Activated CD4-positive, alpha-beta T cell treated with anti-CD3 and anti-CD28 coated beads, Interleukin-2, amount 50 U/mL, for 48 hours (primary cell): Measurements from ENCODE around the gene HSD11B2.
A peak's percentile ranks its signal among the peaks of the same experiment; 100 is the strongest.

Experiments
- DNase-seq, 2 experiments: peaks; one replicate each; pipeline ENCODE4 v3.0.0-alpha.2; 2020

The HSD11B2 gene

DNA sequence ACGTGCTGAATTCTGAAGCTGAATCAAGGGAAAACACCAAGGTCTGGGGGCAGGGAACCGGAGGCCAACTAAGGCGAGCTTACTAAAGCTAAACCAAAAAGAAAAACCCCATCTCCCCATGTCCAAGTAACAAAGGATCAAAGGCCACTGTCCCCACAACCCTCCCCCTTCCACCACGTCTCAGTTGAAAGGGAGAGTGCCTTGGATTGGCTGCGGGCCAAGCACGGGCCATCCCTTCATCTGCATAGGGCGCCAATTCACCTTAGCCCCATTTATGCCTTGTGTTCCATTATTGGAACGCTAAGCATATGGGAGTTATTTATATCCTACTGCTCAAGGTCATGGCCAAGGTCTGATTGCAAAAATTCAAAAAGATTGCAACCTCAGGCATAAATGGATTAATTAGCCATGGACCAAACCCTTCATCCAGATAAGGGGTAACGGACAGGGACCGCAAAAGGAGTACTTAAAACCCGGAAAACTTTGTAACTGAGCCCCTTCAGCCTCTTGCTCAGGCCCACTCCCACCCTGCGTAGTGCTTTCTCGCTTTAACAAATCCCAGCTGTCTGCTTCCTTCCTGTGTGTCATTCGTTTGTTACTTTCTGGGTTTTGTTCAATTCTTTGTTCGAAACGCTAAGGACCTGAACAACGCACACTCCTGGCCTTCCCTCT is 50.8 kb downstream of the HSD11B2 start:
- DNase-seq, result peak; percentile 68 to 73

DNA sequence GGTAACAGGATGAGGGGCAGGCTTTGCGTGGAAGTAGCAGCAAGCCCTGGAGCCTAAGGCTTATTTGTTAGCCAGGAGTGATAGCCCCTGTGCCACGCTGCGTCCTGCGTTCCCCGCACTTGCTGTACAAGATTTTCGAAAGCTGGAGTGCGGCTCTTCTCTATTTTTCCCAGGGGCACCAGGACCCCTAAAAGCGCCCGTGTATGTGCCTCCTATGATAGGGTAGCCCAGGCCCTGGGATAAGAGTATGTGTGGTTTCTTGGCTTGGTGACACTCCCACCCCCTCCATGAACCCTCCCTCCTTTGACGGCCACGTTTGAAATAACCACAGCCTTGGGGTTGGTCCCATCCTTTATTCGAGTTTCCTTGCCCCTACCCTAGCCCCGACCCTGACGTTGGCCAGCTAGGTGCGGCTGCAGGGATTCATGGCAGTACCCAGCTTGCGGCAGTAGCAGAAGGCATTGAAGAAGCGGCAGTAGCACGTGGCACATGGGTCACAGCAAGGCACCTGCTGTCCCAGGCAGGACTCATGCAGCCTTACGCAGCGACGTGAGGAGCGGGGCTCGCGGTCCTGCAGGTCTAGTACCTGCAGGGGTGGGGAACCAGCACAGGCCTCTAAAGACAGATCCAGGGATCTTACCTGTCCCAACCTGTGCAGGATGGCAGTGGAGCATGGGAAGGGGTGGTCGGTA is 51.5 kb downstream of the HSD11B2 start:
- peak; percentile 9 to 13 for DNase-seq

DNA sequence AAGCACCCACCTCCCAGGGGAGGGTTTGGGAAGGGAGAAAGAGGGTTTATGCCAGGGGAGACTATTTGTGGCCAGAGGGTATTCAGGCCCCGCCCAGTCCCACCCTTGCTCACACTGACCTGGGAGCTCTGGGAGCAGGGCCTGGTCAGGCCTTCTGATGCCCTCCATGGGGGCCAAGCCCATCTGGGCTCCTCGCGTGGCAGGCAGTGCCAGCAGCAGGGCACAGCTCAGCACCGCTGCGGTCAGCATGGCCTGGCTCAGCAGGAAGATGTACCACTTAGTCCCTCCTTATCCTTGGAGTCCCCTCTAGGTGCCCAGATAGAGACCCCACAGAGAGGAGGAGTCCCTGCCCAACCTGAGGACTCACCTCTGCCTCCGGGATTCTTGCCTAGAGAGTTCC is 52.2 kb downstream of the HSD11B2 start, which contains the start of gene AGRP:
AGRP (minus strand) TSS at position 398 of the 400 bp plus-strand sequence; CDS start at position 249, 149 bp downstream.
- no peak for DNase-seq

DNA sequence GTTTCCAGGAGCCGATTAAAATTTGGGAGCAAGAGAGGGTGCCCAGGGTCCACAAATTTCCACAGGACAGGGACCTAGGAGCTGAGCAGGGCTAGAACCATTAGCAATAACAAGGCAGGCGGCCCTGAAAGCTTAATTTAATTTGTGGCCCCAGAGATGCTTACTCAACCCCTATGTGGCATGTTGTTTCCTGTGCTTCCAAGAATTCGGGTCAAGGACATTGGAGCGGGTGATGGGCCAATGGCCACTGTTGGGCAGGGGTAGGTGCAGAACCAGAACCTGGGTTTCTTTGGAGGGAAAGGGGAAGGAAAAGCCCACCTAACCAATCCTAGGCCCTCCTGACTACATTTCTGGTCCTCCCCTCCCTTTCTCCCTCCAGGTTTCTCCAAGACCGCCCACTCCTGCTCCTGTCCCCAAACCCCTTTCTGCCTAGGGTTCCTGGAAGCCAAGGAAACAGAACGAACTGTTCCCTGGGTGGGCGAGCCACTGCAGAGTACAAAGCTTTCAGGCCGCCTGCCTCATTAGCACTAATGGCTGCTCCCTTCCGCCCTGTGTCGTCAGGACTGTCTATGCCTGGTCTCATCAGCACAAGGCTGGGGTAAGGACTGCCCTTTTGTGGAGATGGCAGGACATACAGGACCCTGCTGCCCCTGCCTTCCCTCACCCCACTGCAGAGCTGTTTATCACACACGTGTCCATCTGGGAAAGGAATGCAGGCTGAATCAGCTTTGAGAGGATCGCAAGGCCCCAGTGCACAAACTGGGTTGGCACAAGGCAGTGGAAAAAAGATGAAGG is 53.0 kb downstream of the HSD11B2 start:
- no peak for DNase-seq

DNA sequence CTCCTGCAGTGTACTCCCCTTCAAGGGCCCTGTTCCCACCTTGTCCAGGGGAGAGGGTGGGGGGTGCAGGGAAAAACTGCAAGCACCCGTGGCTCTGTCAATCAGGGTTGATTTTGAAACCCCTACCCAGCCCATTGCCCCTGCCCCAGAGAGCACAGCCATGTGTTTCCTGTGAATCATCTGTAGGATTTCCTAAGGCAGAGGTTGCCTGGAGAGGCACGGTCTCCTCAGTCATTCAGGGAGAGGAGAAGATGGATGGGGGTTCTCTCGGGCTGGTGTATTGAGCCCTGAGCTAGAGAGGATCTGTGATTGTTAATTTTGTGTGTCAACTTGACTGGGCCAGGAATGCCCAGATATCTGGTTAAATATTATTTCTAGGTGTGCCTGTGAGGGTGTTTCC is 55.9 kb downstream of the HSD11B2 start:
- DNase-seq, result no peak
